ENCODE results near the gene IL11. TPM values are rescaled to one million over a fixed set of nuclear protein-coding genes. Genes with fewer than 3 reads are reported as not detected.

IL11 gene
- polyA plus RNA-seq, 2 of the 4 experiments (the other 2 are of a cell fraction), result 52.4 to 100.0 TPM

GRCh38 chr19:55372316-55373081, 2.2 kb upstream of the IL11 start (continued):
- no peak for TF ChIP-seq HMGXB4 (CRISPR knock-in tag; IDR thresholded peaks at IDR 0.05; ENCODE audit: borderline replicate concordance)
- no peak for TF ChIP-seq POLR2A (IDR thresholded peaks at IDR 0.05; ENCODE audit: low read length)
- no peak for TF ChIP-seq RCOR1 (IDR thresholded peaks at IDR 0.05; ENCODE audit: low read depth, low read length)
- TF ChIP-seq HOXB13 (CRISPR knock-in tag; IDR thresholded peaks at IDR 0.05; ENCODE audit: low read depth), result peak; percentile 94; the same call in 1 of the 2 replicates
- TF ChIP-seq CEBPB (IDR thresholded peaks at IDR 0.05), result no peak; a peak in 1 of 4 replicates
- TF ChIP-seq, protein P1, sequence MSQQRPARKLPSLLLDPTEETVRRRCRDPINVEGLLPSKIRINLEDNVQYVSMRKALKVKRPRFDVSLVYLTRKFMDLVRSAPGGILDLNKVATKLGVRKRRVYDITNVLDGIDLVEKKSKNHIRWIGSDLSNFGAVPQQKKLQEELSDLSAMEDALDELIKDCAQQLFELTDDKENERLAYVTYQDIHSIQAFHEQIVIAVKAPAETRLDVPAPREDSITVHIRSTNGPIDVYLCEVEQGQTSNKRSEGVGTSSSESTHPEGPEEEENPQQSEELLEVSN (IDR thresholded peaks at IDR 0.05; ENCODE audit: borderline replicate concordance, low read depth), result no peak
- TF ChIP-seq FOXS1 (CRISPR knock-in tag; IDR thresholded peaks at IDR 0.05), result peak; percentile 74

DNA sequence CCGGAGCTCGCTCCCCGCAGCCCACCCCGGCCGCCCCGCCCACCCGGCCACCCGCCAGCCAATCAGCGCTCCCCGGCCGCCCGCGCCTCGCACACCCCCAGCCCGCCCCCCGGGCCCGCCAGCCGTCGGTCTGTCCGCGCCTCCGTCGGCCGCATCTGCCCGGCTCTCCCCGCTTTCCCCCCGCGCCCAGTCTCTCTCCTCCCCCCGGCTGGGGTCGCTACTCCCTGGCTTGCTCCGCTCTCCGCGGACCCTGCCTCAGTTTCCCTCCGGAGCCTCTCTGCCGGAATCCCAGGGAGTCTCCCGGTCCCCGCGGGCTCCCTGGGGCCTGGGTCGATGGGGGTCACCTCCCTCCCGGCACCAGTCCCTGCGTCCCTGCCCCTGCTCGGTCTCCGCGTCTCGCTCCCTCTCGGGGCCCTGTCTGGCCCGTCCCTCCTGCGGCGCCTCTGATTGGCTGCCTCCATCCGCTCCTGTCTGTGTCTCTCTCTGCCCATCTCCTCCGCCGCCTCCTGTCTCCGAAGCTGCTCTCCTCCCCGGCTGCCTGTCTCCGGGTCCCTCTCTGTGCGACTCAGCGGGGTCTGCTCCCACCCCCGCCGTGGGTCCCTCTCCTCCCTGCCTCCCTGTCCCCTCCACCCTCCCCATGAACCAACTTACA, 484 bp downstream of the IL11 start:
- H3K9me3 ChIP-seq, result no peaks in the 10 kb centered on the region
- ChIA-PET CTCF (interaction anchor here (0.7 to 14.8 kb wide), 8 partner anchors 10 to 229 kb away, joined by 3 to 105 read pairs (median 10); partner anchors contain the start of gene TMEM238), POLR2A (interaction anchor here (1.2 to 2.8 kb wide), 4 partner anchors 14 to 30 kb away, joined by 3 to 13 read pairs (median 8); partner anchors contain the start of genes KMT5C and TMEM238)
- DNase-seq (ENCODE audit: low read depth in 1 of 2, low spot score in 1 of 2) (peak; percentile 86 to 98), ATAC-seq (peak; percentile 45 to 71), FAIRE-seq (no peak)
- H3K4me2 ChIP-seq, result peak overlapping the region; percentile 93
- peaks cover 61% of the 10 kb centered on the region for H3K4me1 ChIP-seq
- WGBS (ENCODE audit: missing lambda C conversion rate), result 0% methylated on average over 19 of the region's 59 CpGs
- peak overlapping the region; percentile 91 to 96 for H3K27ac ChIP-seq
- H3K4me3 ChIP-seq, result peak overlapping the region; percentile 85
- TF ChIP-seq HOXA7 (CRISPR knock-in tag; IDR thresholded peaks at IDR 0.05) (peak; percentile 59; the same call in 1 of the 2 replicates), BHLHE40 (IDR thresholded peaks at IDR 0.05; ENCODE audit: low read depth, low read length) (no peak), GATA3 (IDR thresholded peaks at IDR 0.05; ENCODE audit: borderline replicate concordance) (peak; percentile 26; the same call in 1 of the 2 replicates), TP53 (CRISPR knock-in tag; IDR thresholded peaks at IDR 0.05) (no peak), POLR2A (IDR thresholded peaks at IDR 0.05; ENCODE audit: low read length) (no peak), KDM5A (IDR thresholded peaks at IDR 0.05) (no peak), CBX8 (IDR thresholded peaks at IDR 0.05) (no peak), TFCP2L1 (CRISPR knock-in tag; IDR thresholded peaks at IDR 0.05) (peak; percentile 97), CEBPB (IDR thresholded peaks at IDR 0.05) (no peak), FOSB (CRISPR knock-in tag; IDR thresholded peaks at IDR 0.05) (peak; percentile 86; the same call in 1 of the 2 replicates), POLR2AphosphoS2 (conservative IDR thresholded peaks at IDR 0.05; ENCODE audit: low read length) (no peak), RAD21 (conservative IDR thresholded peaks at IDR 0.05 in 1 of 2, IDR thresholded peaks at IDR 0.05 in 1 of 2) (no peak), PBX3 (IDR thresholded peaks at IDR 0.05) (peak; percentile 25; the same call in 1 of the 2 replicates), ZC3H11A (IDR thresholded peaks at IDR 0.05) (no peak), HOXB5 (CRISPR knock-in tag; IDR thresholded peaks at IDR 0.05) (no peak), USF2 (IDR thresholded peaks at IDR 0.05) (no peak), ZSCAN20 (CRISPR knock-in tag; IDR thresholded peaks at IDR 0.05) (no peak), HMGXB4 (CRISPR knock-in tag; IDR thresholded peaks at IDR 0.05; ENCODE audit: borderline replicate concordance) (no peak), PHF8 (IDR thresholded peaks at IDR 0.05; ENCODE audit: borderline replicate concordance, low read depth) (no peak), HOXB13 (CRISPR knock-in tag; IDR thresholded peaks at IDR 0.05; ENCODE audit: low read depth) (no peak)
- TF ChIP-seq, protein P2, sequence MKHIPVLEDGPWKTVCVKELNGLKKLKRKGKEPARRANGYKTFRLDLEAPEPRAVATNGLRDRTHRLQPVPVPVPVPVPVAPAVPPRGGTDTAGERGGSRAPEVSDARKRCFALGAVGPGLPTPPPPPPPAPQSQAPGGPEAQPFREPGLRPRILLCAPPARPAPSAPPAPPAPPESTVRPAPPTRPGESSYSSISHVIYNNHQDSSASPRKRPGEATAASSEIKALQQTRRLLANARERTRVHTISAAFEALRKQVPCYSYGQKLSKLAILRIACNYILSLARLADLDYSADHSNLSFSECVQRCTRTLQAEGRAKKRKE (CRISPR knock-in tag; IDR thresholded peaks at IDR 0.05; ENCODE audit: low read depth), result no peak; the same call in 1 of the 2 replicates
- TF ChIP-seq, protein P3, sequence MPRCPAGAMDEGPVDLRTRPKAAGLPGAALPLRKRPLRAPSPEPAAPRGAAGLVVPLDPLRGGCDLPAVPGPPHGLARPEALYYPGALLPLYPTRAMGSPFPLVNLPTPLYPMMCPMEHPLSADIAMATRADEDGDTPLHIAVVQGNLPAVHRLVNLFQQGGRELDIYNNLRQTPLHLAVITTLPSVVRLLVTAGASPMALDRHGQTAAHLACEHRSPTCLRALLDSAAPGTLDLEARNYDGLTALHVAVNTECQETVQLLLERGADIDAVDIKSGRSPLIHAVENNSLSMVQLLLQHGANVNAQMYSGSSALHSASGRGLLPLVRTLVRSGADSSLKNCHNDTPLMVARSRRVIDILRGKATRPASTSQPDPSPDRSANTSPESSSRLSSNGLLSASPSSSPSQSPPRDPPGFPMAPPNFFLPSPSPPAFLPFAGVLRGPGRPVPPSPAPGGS (IDR thresholded peaks at IDR 0.05), result no peak; the same call in 1 of the 3 replicates
- TF ChIP-seq, protein P4, sequence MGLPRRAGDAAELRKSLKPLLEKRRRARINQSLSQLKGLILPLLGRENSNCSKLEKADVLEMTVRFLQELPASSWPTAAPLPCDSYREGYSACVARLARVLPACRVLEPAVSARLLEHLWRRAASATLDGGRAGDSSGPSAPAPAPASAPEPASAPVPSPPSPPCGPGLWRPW (IDR thresholded peaks at IDR 0.05), result no peak
